ENCODE measurements around the gene MGST3. TPM values are rescaled to one million over a fixed set of nuclear protein-coding genes. Genes with fewer than 3 reads are reported as not detected.

Gene MGST3
- total and polyA plus RNA-seq, 8 donors, result 46.1 to 112 (median 55.9) TPM

DNA sequence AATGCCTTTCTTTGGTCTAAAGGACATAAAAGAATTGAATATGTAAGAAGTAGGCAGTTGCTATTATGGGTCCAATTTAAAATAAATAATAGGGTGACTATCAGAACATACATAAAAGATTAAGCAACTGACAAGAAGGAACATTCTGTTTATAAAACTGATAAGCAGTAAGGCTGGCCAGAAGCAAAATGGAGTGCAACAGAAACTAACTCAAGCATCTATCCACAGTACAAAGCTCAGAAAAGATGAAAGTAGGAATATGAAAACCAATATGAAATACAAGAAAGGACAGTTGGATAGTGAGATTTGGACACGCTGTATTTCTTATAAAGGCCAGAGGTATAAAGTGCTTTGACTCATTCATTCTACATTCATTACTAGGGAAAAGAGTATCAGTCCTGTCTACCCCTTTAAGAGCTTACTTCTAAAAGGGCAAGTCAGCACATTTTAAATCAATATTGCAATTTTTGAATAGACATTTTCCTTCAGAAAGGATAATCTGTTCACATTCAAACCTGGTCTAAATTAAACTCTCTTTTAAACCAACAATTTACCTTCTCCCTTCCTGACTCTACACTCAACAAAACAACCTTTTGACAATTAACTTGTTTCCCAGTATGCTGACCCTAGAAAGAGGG is 52.9 kb downstream of the MGST3 start:
- ATAC-seq, result no peak
- H3K36me3 ChIP-seq, result peaks cover 0 to 30% (median 0%) of the 10 kb centered on the region in 3 donors
- TF ChIP-seq CTCF (IDR thresholded peaks at IDR 0.05), result no peak

GRCh38 chr1:165686121-165686970 is 55.3 kb downstream of the MGST3 start:
- WGBS, 2 donors, result 86 to 89% methylated on average over 6 of the region's 6 CpGs
- no peak for FAIRE-seq

More for the DNA sequence above, 52.9 kb downstream of the MGST3 start:
- Histone ChIP-seq H3K4me1 (peaks cover 0 to 2% (median 0%) of the 10 kb centered on the region in 3 donors), H3K27ac (no peak overlapping the region), H3K27me3 (no peaks in the 10 kb centered on the region), H3K4me3 (no peak overlapping the region), H3K9me3 (no peaks in the 10 kb centered on the region)
- FAIRE-seq (no peak), DNase-seq (no peak)
- 0 to 45% methylated on average over 1 of the region's 1 CpG for WGBS, 2 donors
- intact Hi-C loops (cut with DNase I), result no loop called here

DNA sequence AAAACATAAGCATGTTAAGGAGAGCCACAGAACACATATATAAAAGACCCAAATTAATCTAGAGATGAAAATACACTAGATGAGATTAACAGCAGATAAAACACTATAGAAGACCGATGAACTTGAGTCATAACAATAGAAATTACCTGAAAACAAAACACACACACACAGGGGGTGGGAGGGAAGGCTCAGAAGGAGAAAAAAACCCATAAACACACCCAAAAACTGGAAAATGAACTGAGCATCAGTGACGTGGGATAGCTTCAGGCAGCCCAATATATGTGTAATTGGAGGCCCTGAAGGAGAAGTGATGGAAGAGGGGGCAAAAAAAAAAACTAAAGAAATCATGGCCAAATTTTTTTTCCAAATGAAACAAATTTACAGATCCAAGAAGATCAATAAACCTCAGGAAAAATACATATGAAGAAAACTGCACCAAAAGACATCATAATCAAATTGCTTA is 56.0 kb downstream of the MGST3 start:
- no peak overlapping the region for H3K27ac ChIP-seq
- H3K36me3 ChIP-seq, result peaks cover 0 to 6% (median 0%) of the 10 kb centered on the region in 3 donors
- FAIRE-seq (no peak), DNase-seq (no peak), ATAC-seq (no peak)
- H3K27me3 ChIP-seq, result no peaks in the 10 kb centered on the region
- H3K4me3 ChIP-seq, result no peak overlapping the region
- H3K4me1 ChIP-seq, result peaks cover 0 to 2% (median 0%) of the 10 kb centered on the region in 3 donors
- TF ChIP-seq CTCF (IDR thresholded peaks at IDR 0.05), result no peak
- H3K9me3 ChIP-seq, result no peaks in the 10 kb centered on the region
- 92 to 100% methylated on average over 2 of the region's 2 CpGs for WGBS, 2 donors
- intact Hi-C loops (cut with DNase I), result no loop called here

More at GRCh38 chr1:165686121-165686970, 55.3 kb downstream of the MGST3 start:
- Histone ChIP-seq H3K4me1 (peaks cover 0 to 2% (median 0%) of the 10 kb centered on the region in 3 donors), H3K36me3 (peaks cover 0 to 13% (median 0%) of the 10 kb centered on the region in 3 donors), H3K4me3 (no peak overlapping the region), H3K9me3 (no peaks in the 10 kb centered on the region), H3K27me3 (no peaks in the 10 kb centered on the region), H3K27ac (no peak overlapping the region)
- intact Hi-C loops (cut with DNase I), result no loop called here
- DNase-seq, result no peak
- no peak for TF ChIP-seq CTCF (IDR thresholded peaks at IDR 0.05)
- peak in 1 of 4 donors; percentile 26 for ATAC-seq

DNA sequence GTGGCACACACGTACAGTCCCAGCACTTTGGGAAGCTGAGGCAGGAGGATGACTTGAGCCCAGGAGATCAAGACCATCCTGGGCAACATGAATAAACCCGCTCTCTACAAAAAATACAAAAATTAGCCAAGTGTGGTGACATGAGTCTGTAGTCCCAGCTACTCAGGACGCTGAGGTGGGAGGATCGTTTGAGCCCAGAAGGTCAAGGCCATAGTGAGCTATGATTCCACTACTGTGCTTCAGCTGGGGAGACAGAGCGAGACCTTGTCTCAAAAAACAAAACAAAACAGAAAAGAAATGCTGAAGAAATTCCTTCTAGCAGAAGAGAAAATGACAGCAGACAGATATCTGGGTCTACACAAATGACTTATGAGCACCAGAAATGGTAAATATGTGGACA is 57.0 kb downstream of the MGST3 start:
- DNase-seq (no peak), ATAC-seq (no peak), FAIRE-seq (no peak)
- 85% methylated on average over 5 of the region's 5 CpGs for WGBS, 2 donors
- no peaks in the 10 kb centered on the region for H3K27me3 ChIP-seq
- H3K36me3 ChIP-seq, result no peaks in the 10 kb centered on the region
- no peak overlapping the region for H3K4me3 ChIP-seq
- no peak overlapping the region for H3K27ac ChIP-seq
- H3K4me1 ChIP-seq, result peaks cover 0 to 2% (median 0%) of the 10 kb centered on the region in 3 donors
- no peak for TF ChIP-seq CTCF (IDR thresholded peaks at IDR 0.05)
- intact Hi-C loops (cut with DNase I), result no loop called here
- H3K9me3 ChIP-seq, result no peaks in the 10 kb centered on the region

Data from pancreas (tissue), 10 donors.